Astrocyte (in vitro differentiated cells and primary cell): ENCODE results near the gene ALDH1A3.

ENCODE experiments used
- CTCF ChIP-seq: IDR thresholded peaks from 2 replicates; pipeline ENCODE4 v1.5.1; 2011; ENCODE audit warnings: low read depth, mild to moderate bottlenecking, inconsistent platforms, low read length, moderate library complexity; ENCODE audit not compliant: insufficient read depth
- EZH2 ChIP-seq: IDR thresholded peaks from 2 replicates; pipeline ENCODE4 v1.6.1; 2012; ENCODE audit warnings: mild to moderate bottlenecking, low read length, inconsistent platforms; ENCODE audit not compliant: insufficient read depth

- TF ChIP-seq CTCF = no peak
- no peak for TF ChIP-seq EZH2
Measured at GRCh38 chr15:100920516-100921135, 41.0 kb downstream of the ALDH1A3 start.
